Measurements from ENCODE around the gene TFCP2L1. TPM values are rescaled to one million over a fixed set of nuclear protein-coding genes. Genes with fewer than 3 reads are reported as not detected.

TFCP2L1 gene
- total and polyA plus RNA-seq, 4 donors: 0.06 to 1.5 (median 0.36) TPM

- no peak for TF ChIP-seq CTCF (IDR thresholded peaks at IDR 0.05; ENCODE audit: low read depth, low read length, missing input control)
- no peak for TF ChIP-seq ZBTB33 (IDR thresholded peaks at IDR 0.05)
- TF ChIP-seq YY1 (IDR thresholded peaks at IDR 0.05): no peak
- TF ChIP-seq RAD21 (IDR thresholded peaks at IDR 0.05): no peak
- no peak for TF ChIP-seq JUND (IDR thresholded peaks at IDR 0.05)
- no peak for TF ChIP-seq RXRA (IDR thresholded peaks at IDR 0.05)
These were observed 27.0 kb downstream of the TFCP2L1 start (continued) for GRCh38 chr2:121258051-121258450.

- Histone ChIP-seq H3K36me3 (ENCODE audit: control insufficient read depth in 4 of 4, insufficient read depth in 3 of 4, low read depth in 1 of 4, low read length in 3 of 4) (no peaks in the 10 kb centered on the region), H3K4me3 (ENCODE audit: low read depth in 1 of 3, low read length in 3 of 3) (no peak overlapping the region), H3K9me3 (ENCODE audit: control insufficient read depth in 4 of 4, low read length in 3 of 4) (no peaks in the 10 kb centered on the region), H3K4me1 (ENCODE audit: control insufficient read depth in 4 of 4, insufficient read depth in 4 of 4, low read length in 3 of 4) (no peaks in the 10 kb centered on the region), H3K9ac (ENCODE audit: low read depth in 1 of 2, low read length in 2 of 2) (no peak overlapping the region), H3K27ac (ENCODE audit: low read depth in 1 of 2, low read length in 2 of 2) (no peak overlapping the region), H3K27me3 (ENCODE audit: control insufficient read depth in 4 of 4, insufficient read depth in 4 of 4, low read length in 3 of 4) (no peaks in the 10 kb centered on the region)
- 73% methylated on average over 3 of the region's 3 CpGs for WGBS
- DNase-seq (ENCODE audit: low spot score): no peak
- no peak for TF ChIP-seq HNF4G (IDR thresholded peaks at IDR 0.05)
- no peak for TF ChIP-seq TAF1 (conservative IDR thresholded peaks at IDR 0.05)
- TF ChIP-seq FOXA2 (IDR thresholded peaks at IDR 0.05): no peak
- no peak for TF ChIP-seq REST (IDR thresholded peaks at IDR 0.05)
These were observed 27.5 kb downstream of the TFCP2L1 start for GRCh38 chr2:121257480-121257840.

GRCh38 chr2:121256720-121257479, 28.1 kb downstream of the TFCP2L1 start:
- Histone ChIP-seq H3K9me3 (ENCODE audit: control insufficient read depth in 4 of 4, low read length in 3 of 4) (no peaks in the 10 kb centered on the region), H3K36me3 (ENCODE audit: control insufficient read depth in 4 of 4, insufficient read depth in 3 of 4, low read depth in 1 of 4, low read length in 3 of 4) (no peaks in the 10 kb centered on the region), H3K4me1 (ENCODE audit: control insufficient read depth in 4 of 4, insufficient read depth in 4 of 4, low read length in 3 of 4) (no peaks in the 10 kb centered on the region), H3K27ac (ENCODE audit: low read depth in 1 of 2, low read length in 2 of 2) (no peak overlapping the region), H3K4me3 (ENCODE audit: low read depth in 1 of 3, low read length in 3 of 3) (no peak overlapping the region), H3K27me3 (ENCODE audit: control insufficient read depth in 4 of 4, insufficient read depth in 4 of 4, low read length in 3 of 4) (no peaks in the 10 kb centered on the region), H3K9ac (ENCODE audit: low read depth in 1 of 2, low read length in 2 of 2) (no peak overlapping the region)
- 82% methylated on average over 13 of the region's 13 CpGs for WGBS
- TF ChIP-seq HNF4A (conservative IDR thresholded peaks at IDR 0.05) (no peak), JUND (IDR thresholded peaks at IDR 0.05) (no peak), NR2F2 (IDR thresholded peaks at IDR 0.05) (no peak), GABPA (IDR thresholded peaks at IDR 0.05 in 1 of 2, conservative IDR thresholded peaks at IDR 0.05 in 1 of 2) (no peak), CTCF (IDR thresholded peaks at IDR 0.05; ENCODE audit: low read depth, low read length, missing input control) (no peak)
- DNase-seq (ENCODE audit: low spot score): no peak

Measured in liver (tissue), 9 donors.